Bone marrow (tissue), 2 donors: ENCODE measurements around the gene ACTN2.
"Not testable (repeated sequence)": the region's sequence is repeated elsewhere in the genome, so short reads cannot be mapped to it uniquely, and the experiment has no call there.

Source experiments
- DNase-seq, 2 donors: peaks; one replicate each; lab custom pipeline; 2025; lab: John Stamatoyannopoulos, UW

Gene ACTN2

DNA sequence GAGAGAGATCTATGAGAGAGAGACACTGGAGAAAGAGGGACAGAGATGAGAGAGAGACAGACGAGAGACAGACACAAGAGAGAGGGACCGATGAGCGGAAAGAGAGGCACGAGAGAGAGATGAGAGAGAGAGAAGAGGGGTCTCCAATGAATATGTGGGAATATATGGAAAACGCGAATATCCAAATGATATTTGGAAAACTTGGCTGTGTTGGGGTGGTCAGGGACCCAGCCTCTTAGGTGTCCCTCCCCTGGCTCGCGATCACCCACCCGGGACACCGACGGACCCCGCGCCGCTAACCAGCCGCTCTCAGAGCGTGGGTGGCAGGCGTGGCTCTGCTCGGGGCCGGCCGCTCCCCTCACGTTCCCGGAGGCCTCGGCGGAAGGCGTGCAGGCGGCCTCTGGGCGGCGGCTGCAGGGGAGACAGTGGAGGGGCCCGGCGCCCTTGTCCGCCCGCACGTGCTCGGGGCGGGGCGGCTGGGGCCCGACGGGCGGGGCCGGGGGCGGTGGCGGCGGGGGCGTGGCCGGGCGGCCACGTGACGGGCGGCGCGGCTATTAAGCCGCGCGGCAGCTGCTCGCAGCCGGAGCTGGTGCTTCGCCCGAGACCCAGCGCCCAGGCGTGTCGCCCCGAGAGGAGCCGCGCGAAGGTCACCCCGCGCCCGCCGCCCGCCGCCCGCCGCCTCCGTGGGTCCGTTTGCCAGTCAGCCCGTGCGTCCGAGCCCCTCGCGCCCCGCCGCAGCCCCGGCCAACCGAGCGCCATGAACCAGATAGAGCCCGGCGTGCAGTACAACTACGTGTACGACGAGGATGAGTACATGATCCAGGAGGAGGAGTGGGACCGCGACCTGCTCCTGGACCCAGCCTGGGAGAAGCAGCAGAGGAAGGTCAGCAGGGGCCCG is at the start of gene ACTN2:
Gene ACTN2 (plus strand): TSS at position 583 of the 898 bp plus-strand sequence. CDS start 175 bp downstream, at position 758.
- DNase-seq, result no peak

DNA sequence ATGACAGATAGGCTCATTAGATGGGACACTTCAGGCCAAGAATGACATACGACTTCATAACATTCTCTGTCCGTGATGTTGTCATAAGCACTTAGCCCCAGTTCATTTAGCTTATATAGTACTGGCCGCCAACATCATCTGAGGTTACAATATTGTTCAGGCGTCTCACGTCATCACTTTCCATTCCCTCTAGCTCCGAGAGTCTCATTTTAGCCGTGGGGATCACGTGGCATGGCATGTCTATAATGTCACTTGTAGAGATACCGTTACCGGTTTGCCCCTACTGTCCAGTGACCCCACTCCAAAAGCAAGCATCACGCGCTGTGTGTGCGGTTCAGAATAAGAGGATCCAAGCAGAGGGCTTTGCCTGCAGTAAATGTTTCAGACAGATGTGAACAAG is 47.4 kb upstream of the ACTN2 start:
- DNase-seq, result no peak

DNA sequence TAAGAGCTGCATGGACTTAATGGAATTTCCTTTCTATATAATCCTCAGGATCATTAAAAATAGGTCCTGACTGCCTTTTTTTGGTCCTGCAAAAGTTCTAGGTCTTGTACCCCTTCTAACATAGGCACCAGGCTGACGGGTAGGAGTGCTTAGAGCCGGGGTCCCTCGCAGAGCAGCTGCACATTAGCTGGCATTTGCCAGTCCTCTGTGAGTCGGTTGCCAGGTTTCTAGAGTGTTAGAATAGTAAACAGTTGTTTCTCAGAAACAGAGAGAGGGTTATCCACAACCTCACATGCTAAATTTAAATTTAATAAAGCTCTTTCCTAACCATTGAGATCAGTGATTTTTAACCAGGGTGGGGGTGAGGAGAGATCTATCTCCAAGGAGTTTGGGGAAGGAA is 46.6 kb upstream of the ACTN2 start:
- no peak for DNase-seq

- no peak for DNase-seq
These were observed 43.5 kb upstream of the ACTN2 start for GRCh38 chr1:236642763-236643162.

GRCh38 chr1:236645016-236645680 is 41.2 kb upstream of the ACTN2 start:
- no peak for DNase-seq

DNA sequence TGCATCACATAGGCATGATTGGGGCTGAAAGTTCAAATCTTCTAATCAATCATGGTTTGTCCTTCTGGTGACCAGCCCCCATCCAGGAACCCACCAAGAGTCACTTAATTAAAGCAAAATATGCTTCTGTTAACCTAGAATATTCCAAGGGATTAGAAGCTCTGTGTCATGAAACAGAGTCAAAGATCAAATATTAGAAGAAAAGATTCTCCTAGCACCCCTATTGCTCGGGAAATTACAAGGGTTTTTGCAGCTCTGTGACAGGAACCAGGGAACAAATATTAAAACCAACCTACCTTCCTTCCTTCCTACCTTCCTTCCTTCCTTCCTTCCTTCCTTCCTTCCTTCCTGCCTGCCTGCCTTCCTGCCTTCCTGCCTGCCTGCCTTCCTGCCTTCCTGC is 31.8 kb upstream of the ACTN2 start:
- DNase-seq, result no peak

DNA sequence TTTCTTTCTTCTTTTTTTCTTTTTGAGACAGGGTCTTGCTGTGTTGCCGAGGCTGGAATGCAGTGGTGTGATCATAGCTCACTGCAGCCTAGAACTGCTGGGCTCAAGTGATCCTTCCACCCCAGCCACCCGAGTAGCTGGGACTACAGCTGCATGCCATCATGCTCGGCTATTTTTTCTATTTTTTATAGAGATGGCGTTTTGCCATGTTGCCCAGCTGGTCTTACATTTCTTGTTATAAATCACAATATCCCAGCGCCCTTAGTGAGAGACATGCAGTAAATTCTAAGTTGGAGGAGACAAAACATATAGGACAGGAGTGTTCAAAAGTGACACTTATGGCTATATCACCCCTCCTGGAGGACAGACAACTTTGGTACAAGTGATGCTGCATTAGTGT is 31.3 kb upstream of the ACTN2 start:
- DNase-seq, result no peak

DNA sequence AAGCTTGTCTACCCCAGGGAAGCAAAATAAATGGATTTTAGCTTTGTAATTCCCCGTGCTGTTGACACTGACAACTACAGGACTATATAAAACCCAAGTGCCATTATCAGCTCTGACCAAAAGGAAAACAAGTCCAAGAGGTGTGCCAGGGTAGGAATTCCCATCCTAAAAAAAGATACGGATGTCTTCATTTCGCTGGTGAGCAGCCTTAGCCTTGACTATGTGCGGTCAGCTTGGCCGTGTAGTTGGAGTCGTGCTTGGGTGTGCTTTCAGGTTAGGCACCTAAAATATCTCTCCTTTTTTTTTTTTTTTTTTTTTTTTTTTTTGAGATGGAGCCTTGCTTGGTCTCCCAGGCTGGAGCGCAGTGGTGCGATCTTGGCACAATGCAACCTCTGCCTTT is 28.9 kb upstream of the ACTN2 start:
- DNase-seq, result no peak

DNA sequence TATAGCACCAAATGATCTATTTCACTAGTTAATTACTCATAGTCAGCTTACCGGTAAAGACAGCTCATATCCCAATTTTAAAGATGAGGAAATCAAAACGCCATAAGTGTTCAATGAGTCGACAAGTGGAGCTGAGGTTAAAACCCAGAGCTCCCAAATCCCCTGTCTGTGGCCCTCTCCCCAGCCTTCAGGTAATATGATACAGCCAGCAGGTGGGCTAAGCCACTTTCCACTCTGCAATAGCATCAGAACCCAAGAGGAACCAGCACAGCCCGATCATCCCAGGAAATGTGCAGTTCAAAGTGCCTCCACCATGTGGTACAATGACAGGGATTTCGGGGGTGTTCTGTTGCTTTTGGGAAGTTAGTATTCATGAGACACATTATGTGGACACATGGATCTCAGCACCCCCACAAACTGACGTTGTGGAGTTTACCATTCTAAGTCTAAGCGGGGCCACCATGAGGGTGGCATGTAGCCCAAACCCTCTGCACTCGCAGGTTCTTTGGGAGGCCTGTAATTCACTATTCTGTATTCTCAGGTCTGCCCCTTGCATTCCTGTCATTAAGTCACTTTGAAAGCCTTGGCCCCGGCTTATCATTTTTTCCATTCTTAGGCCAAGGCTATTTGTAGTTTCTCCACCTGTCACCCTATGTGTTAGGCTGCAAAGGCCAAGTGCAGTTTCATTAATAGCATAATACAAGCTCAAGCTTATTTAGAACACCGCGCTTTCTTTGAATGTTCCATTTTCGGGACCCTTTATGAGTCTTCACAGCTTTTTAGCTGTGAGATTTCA is 26.3 kb upstream of the ACTN2 start:
- DNase-seq, result no peak

DNA sequence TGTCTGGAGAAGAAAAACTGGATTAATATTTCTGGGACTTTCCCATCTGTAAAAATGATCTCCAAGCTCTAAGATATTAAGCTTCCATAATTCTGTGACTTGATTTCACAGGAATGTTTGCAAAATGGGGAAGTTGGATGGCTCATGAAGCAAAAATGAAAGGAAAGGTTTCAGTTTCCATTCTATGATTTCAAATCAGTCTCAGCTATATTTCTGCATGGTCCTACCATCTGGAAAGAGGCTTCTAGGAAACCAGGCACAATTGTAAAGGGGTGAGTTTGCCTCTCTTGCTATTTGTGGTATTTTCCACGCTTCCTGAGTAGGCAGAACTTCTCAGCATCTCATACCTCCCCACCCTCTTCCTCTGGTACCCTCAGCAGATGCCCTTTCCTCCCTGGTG is 22.4 kb upstream of the ACTN2 start:
- no peak for DNase-seq

DNA sequence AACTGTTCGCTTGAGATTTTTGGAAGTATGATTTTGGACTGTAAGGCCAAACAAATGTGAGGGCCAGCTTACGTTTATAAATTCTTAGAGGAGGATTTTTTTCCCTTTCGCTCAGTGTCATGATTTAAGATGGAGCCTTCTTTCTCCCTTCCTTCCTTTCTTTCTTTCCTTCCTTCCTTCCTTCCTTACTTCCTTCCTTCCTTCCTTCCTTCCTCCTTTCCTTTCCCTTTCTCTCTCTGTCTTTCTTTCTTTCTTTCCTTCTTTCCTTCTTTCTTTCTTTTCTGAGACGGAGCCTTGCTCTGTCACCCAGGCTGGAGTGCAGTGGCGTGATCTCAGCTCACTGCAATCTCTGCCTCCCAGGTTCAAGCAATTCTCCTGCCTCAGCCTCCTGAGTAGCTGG is 17.4 kb upstream of the ACTN2 start:
- DNase-seq, result not testable (repeated sequence)

GRCh38 chr1:236670060-236670459 is 16.2 kb upstream of the ACTN2 start:
- no peak for DNase-seq

- DNase-seq, result no peak
These were observed 12.9 kb upstream of the ACTN2 start for GRCh38 chr1:236673289-236673919.

DNA sequence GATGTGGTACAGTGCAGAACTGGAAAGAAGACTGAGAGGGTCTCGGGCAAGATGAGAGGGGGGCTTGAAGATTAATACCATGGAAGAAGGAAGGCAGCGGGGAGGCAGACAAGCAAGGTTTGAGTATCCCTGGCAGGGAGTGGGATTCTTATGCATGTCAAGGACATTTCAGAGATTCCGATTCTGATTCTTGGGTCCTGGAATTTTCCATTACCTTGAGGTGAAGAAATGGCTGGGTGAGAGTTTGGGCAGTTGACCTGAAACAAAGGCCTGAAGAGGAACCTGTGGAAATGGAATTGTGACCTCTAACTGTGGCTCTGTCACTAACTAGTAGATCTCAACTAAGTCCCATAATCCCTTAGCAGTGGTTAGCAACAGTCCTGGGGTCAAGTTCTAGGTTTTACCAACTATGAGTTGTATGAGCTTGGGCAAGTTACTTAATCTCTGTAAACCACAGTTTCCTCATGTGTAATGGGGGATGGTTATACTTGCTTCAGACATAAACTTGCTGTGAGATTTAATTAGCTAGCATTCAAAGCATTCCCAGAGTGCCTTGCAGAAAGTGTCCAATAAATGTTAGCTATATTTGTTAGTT is 8.6 kb upstream of the ACTN2 start:
- DNase-seq, result no peak

DNA sequence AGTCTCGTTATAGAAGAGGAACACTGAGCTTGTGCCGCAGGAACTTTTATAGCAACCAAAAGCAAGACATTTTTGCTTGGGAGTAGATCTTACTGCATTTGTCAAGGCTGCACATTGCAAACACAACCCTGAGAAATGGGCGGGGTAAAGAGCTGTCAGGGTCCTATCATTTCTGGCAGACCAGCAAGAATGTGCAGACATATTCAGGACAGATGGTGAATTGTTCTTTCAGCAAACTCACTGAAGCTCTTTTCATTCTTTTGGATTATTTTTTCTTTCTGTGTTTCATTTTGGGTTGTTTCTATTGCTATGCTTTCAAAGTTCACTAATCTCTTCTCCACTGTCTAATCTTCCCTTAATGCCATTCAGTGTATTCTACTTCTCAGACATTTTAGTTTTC is 5.1 kb upstream of the ACTN2 start:
- no peak for DNase-seq

DNA sequence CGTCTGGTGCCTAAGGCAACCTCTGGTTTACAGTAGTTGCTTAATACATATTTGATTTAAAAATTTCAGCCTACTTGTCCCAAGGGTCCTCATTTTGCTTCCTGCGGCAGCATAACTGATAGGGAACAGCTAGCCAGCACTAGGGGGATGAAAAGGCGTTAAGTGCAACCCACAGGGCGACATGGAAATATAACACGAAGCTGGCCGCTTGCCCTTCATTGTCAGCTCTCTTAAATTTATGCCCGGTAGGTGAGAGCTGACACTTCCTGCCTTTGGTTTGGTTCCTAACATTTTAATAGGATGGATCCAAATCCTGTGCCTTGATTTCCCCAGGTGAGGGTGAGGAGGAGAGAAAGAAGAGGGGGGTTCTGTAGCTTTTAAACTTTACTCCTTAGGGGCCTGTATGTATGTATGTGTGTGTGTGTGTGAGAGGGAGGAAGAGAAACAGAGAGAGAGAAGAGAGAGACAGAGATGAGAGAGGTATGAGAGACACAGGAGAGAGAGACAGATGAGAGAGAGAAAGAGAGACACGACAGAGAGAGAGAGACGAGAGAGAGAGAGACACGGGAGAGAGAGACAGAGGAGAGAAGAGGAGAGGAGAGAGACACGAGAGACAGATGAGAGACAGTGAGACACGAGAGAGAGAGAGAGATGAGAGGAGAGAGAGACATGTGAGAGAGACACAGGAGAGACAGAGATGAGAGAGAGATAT is 938 bp upstream of the ACTN2 start:
- DNase-seq, result no peak

- no peak for DNase-seq
These were observed 489 bp downstream of the ACTN2 start for GRCh38 chr1:236686815-236687160.

DNA sequence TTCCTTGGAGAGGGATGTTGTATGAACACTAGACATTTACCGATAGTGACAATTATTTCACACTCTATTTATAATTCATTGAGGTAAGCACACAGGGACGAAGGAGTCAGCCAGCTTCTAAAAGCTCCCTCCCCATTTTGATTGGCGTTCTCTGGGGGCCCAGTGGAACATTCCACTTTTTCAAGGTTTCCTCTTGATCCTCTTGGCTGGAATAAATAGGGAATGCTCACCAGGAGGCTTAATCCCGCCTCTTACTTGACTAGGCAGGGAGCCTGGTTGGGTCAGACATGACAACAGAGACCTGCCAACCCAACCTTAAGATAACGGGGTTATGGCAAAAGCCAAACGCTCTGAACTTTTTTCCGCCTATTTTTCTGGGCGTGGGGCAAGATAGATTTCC is 974 bp downstream of the ACTN2 start:
- no peak for DNase-seq

DNA sequence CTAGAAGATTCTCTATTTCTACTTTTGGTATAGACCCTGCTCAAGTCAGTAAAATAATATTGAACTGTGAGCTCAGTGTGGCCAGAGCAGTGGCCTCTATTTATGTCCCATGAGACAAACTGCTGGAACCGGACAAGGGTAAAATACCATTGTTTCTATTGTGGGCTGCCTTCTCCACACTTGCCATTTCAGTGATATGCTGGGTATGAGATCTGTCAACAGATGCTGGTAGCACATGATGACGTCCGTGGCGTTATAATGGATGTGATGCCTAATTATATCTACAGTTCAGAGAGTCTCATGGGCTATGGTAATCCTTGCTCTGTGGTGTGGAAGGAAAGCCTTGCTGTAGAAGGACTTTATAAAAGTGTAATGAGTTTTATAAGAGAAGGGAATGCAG is 2.4 kb downstream of the ACTN2 start:
- DNase-seq, result no peak

- DNase-seq, result no peak
These were observed 3.6 kb downstream of the ACTN2 start for GRCh38 chr1:236689713-236690569.
